ENCODE measurements around the gene SHH.
"Not testable (repeated sequence)": the region's sequence is repeated elsewhere in the genome, so short reads cannot be mapped to it uniquely, and the experiment has no call there.

SHH gene

DNA sequence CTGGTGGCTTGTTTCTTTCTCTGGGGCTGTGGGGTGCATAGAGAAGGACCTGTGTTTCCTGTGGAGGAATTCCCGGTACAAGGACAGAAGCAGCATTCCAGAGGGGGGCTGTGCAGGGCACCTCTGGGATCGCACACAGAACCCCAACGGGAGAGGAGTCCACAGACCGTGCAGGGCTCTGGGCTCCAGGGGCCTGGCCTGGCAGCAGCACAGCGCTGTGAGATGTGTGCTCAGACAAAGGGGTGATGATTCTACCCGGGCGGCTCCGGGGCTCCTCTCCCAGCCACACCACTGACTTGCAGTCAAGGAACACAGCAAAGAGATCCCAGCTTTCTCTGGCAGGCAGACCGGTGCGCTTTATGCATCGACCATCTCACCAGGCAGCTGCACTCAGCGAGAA is 6.9 kb upstream of the SHH start:
- no peak for DNase-seq (ENCODE audit: low read depth in 2 of 2)

DNA sequence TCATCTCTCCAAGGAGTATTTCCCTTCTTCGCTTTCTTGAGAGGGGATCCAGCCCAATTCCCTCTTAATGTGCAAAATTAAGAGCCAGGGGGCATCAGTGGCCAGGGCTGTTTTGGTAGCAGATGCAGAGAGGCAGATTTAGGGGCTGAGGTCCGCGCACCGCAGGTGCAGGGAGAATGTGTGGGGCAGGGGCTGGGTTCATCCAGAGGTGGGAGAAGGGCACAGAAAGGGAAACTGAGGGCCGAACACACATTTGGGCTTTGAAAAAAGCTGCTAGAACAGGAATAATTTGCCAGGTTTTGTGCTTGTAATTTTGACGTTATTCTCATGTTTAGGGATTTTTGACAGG is 6.5 kb upstream of the SHH start:
- no peak for DNase-seq (ENCODE audit: low read depth in 2 of 2)

DNA sequence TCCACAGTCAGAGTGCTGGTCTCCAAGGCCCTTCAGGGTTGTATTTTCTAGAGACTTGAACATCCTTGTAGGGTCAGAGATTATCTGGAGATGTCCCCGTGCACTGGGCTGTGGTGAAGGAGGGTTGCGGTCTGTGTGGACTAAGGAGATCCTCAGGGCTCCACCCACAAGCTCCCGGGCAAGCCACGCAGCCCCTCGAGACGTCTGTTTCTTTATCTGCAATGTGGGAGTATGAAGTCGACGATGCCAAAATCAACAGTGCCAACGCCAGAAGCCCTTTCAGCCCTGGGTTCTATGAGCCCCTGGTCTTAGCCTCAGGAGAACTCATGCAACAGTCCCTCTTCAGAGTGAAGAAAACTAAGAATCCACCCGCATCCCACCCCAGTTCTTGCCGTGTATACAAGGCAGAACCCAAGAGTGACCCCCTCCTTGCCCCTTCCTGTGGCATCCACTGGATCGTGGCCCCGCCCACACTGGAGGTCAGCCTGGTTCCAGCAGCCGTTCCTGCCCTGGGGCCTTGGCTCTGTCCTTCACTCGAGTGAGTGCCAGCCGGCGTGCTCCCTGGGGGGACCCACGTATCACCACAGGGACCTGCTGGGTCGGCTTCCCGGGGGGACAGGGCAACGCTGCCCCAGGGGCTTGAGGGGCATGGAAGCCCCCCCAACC is 6.0 kb upstream of the SHH start:
- DNase-seq (ENCODE audit: low read depth in 2 of 2) = no peak

DNA sequence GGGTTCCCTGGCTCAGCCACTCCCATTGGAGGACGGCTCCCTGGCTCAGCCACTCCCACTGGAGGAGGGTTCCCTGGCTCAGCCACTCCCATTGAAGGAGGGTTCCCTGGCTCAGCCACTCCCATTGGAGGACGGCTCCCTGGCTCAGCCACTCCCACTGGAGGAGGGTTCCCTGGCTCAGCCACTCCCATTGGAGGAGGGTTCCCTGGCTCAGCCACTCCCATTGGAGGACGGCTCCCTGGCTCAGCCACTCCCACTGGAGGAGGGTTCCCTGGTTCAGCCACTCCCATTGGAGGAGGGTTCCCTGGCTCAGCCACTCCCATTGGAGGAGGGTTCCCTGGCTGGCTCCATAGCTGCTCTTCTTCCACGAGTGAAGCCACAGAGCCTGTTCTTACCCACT is 5.3 kb upstream of the SHH start:
- not testable (repeated sequence) for DNase-seq (ENCODE audit: low read depth in 2 of 2)

DNA sequence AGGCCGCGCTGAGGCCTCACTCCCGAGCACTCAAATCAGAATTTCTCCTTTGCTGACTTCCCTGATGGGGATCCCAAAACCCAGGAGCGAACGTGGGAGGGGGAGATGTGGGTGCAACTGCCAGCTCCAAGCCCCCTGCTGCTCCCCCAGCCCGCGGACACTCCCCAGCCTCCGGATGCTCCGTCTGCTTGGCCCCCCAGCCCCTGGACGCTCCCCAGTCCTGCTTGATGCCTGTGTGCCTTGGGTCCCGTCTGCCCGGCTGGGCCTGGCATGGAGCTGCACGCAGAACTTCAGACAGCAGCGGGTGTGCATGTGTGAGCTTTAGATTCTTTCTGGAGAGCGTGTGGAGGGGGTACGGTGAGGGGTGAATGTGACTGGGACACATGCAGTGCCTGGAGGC is 4.7 kb upstream of the SHH start:
- no peak for DNase-seq (ENCODE audit: low read depth in 2 of 2)

DNA sequence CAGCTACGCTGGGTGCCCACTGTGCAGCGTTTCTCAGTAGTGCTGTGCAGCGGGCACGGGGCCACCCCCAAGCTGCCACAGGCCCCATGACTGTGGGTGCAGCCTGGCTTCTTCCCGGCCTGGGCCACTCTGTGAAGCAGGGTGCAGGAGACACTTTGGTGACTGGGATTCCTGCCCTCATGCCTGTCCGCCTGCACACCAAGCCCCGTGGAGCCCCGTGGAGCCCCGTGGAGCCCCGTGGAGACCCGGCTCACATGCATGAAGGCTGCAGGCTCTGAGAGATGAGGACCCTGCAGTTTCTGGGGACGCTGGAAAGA is 3.9 kb upstream of the SHH start:
- DNase-seq (ENCODE audit: low read depth in 2 of 2) = no peak

DNA sequence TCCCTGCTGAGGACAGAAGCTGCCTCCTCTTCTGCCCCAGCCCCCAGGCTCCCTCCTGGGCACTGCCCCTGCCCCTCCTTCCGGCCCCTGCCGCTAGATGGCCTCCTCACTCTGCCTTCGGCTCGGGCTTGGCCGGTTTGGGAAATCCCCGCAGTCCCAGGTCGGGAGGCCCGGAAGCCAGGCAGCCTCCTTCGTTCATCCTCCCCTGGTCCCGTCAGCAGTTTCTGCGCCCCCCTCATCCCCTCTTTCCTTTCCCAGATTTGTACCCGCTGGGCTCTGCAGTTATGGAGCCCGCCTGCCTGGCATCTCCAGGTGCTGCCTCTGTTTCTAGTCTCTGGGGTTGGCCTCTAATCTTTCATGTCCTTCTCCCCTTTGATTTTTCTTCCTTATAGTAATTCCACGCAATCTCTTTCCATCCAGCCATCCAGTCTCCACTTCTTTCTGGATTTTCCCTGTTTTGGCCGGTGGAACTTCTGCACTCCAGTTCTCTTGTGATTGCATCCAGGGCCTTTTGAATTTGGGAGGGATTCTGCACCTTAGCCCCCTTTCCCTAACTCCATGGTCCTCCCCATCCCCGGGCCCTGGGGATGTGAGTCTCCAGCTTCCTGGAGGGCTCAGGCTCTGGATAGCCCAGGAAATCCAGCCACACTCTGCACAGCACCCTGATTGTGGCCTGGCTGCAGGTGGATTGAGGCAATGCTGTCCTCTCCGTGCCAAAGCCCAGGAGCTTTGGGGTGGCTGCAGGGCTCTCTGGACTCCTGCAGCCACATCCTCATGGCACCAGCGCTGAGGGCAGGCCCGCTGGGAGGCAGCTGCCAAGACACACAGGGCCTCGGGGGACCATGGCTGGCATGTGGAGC is 3.3 kb upstream of the SHH start:
- peak; percentile 55 to 72 for DNase-seq (ENCODE audit: low read depth in 2 of 2)

DNA sequence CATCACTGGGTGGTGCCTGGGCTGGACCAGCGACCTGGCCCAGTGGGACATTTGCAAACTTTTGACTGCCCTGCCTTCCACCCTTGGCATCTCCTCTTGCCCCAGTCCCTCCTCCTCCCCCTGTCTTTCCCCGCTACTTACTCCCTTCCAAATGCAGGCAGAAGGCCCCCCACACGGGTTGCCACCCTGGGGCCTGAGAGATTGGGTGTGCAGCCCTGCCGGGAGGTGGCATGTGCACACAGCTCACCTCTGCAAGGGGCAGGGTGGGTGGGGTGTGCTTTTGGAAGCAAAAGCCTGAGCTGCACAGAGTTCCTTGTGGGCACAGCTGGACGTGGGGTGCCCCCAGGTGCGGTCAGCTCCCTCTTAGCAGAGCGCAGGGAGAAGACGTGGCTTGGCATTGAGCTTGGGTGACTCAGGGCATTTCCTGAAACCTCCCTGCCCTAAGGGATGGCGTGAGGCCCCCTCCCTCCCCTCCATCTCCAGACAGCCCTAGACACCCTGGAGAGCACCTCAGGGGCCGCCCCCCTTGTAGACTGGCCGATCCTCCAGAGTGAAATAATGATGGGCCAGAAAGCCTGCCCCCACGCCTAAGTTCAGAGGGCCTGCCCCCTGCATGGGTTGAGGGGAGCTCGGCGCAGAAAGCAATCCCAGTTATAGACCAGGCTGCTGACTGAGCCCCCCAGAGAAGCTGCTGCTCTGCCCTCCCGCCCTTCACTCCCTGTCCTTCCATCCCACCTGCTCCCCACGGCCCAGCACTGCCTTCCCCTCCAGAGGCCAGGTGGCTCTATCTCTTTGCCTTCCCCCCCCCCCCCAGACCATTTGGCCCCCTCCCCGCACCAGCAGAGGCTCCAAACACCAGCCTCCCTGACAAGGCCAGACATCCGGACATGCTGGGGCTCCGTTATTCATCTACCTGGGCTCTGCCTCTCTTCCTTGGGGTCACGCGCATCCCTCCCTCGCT is 2.3 kb upstream of the SHH start:
- DNase-seq (ENCODE audit: low read depth in 2 of 2) = no peak

DNA sequence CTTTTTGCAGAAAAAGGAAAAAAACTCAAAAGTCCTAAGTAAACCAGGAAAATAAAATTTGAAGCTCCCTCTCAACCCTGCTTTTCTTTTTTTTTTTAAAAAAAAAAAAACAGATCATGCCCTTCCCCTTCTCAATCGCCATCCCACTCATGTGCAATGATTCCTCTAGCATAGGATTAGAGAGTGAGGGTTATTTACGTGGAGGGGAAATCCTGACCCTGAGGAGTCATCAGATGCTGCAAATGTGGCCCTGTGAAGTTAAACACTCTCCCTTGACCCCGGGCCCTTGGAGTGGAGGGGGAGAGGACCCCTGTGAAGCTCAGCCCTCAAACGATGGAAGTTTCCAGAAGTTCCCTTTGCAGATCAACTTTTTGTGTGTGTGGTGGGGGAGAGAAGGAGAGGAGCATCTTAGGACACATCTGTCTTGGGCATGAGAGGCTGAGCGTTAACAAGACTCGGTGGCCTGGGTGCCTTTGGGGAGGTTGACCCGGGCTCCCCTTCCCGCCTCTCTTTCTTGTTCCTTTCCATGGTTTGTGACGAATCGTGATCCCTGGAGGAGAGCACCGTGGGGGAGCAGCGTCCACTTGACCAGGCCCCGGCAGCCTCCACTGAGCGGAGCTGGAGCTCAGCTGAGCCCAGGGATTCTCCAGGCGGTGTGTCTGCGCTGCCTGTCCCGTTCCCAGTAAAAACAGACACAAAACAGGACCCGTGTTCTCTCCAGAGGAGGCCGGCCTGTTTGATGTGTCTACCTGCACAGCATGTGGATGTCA is 1.5 kb upstream of the SHH start:
- DNase-seq (ENCODE audit: low read depth in 2 of 2) = no peak

DNA sequence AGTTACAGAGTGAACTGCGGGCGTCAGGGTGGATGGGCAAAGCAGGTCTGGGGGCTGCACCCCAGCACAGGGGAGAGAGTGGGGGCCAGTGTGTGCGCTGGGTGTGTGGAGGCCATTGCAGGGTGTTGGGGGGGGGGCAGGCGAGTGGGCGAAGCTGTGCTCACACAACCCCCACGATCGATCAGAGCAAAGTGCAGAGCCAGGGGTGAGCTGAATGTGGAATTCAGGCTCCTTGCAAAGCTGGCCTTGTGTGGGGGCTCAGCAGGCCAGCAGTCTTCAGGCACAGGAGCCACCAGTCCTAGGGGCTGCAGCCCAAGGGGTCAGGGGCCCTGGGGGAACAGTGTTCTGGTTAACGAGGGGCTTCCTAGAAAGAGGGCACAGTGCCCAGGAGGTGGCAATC is 862 bp upstream of the SHH start:
- DNase-seq (ENCODE audit: low read depth in 2 of 2) = no peak

DNA sequence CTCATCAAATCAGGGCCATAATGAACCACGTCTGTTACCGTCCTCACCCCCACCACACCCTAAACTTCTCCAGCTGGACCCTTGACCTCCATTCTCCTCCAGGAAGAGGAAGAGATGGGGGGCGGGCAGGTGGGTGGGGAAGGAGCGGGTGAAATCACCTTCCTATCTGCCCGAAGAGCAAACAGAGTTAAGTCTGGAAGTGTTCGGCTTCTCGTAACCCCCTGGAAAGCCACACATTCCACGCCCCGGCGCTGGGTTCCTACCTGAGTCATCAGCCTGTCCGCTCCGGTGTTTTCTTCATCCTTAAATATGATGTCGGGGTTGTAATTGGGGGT is 736 bp downstream of the SHH start:
- DNase-seq (ENCODE audit: low read depth in 2 of 2) = no peak

DNA sequence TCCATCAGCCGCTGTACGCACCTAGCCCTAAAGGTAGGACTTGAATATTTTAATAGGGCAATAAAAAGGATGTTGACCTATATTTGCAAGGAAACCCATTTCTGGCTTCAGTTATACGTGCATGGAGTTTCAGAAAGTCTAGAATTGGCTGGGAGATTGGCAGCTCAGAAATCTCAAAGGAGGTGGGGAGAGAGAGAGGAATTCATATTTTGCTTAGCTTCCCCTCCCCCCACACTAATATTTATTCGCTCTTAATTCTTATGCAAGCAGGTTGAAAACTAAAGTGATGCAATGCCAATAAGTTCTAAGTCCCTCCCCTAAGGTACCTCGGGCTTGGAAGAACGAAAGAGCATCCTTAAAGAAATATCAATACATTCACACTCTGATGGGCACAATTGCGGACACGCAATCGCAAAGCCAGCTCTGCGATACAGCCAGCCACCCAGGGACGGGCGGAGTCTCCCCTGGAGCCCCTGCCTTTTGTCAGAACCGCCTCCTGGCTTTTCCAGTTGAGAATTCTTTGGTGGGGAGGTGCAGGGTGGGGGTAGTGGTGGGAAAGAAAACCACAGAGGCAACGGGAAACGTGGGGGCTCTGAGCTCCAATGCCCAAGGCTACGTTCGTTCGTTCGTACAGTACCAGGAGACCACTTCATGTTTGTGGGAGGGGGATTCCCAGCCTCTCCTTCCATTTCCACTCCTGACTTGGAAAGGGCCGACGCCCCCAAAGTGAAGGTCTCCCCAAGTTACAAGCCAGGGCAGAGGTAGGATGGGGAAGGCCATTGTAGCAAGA is 1.3 kb downstream of the SHH start:
- no peak for DNase-seq (ENCODE audit: low read depth in 2 of 2)

DNA sequence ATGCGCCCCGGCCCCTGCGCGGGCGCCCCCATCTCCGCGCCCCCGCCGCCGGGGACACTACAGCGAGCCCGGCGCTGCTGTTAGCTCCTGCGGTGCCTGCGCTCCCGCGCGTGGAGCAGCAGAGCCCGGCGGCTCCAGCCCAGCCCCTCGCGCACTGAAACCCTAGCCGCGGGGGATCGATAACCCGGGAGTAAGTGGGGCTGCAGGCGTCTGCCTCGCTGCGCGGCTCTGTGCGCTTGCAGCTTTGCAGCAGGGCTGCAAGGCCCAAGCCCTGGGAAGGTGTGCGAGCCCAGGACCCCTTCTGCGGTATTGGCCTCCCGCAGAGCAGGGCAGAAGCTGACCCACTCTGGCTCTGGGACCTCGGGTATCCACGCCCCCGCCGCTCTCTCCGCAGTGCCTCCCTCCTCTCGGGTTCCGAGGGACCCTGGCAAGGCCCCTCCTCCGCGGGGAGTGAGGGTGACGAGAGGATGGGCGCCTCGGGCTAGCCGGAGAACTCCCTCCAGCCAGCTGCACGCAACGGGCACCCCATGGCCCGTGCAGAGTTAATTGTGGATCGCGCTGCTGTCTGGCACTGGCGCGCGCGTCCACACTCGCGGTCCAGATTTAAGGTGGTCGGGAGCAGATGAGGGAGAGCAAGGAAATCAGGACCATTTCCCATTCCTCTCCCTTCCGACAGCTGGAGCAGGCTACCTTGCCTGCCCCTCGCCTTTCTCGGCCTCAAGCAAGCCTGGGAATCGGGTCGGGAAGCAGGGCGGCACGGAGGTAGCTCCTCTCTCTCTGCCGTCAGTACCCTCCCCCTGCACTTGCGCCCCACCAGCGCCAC is 2.1 kb downstream of the SHH start:
- no peak for DNase-seq (ENCODE audit: low read depth in 2 of 2)

DNA sequence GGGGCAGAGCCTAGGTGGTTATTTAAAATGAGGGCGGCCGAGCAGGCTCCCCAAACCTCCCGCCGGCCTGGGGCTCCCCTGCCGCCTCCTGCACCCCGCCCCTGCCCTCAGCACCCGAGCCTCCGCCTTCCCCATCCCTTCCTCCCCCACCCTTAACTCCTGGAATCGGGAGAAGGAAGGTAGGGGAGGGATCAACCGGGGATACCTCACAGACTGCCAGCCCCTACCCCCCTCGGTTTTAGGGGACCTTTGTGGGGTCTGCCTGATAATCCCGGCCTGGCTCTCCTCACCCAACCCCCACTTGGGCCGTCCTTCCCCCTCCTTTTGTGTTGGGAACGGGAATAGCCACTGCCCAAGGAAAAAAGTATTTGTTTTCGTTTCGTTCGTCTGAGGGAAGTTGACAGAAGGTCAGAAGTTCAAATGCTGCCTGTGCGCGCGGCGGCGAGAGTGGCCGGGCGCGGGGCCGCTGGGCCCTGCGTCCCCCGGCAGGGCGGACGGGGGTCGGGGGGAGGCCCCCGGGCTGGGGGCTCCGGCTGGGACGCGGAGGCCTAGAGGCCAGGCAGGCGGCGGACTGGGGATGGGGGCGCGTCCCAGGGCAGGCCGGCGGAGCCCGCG is 2.8 kb downstream of the SHH start:
- no peak for DNase-seq (ENCODE audit: low read depth in 2 of 2)

DNA sequence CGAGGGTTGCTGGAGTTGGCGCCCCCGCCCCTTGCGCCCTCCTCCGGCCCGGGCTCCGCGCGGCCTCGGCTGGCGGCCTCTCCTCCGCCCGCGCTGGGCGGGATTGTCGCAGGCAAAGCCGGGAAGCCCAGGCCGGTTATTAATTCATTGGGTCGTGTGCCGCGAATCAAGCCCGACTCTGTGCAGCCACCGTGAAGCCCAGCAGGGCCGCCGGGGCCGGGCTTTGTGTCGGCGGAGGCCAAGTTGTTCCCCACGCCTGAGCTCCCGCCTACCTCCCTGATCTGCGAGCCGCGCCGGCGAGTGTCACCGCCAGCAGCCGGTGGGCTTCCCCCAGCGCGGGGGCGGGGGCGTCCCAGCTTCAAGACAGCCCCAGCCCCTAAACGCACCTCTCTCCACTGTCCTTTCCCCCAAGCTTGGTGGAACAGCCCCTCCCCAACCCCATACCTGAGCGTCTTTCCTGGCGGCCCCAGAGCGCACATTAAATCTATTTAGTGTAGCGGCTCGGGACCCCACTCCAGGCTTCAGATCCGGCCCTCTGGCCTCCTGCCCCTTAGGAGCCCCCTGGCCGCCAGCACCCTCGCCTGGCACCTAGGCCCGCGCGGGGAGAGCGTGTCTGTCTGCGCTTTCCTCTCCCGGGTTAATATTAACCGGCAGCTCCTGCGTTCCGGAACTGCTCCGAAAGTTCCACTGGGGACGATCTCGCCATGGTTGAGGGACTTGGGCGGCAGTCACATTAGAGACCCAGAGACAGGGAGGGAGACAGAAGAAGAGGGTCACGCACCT is 3.5 kb downstream of the SHH start:
- no peak for DNase-seq (ENCODE audit: low read depth in 2 of 2)

DNA sequence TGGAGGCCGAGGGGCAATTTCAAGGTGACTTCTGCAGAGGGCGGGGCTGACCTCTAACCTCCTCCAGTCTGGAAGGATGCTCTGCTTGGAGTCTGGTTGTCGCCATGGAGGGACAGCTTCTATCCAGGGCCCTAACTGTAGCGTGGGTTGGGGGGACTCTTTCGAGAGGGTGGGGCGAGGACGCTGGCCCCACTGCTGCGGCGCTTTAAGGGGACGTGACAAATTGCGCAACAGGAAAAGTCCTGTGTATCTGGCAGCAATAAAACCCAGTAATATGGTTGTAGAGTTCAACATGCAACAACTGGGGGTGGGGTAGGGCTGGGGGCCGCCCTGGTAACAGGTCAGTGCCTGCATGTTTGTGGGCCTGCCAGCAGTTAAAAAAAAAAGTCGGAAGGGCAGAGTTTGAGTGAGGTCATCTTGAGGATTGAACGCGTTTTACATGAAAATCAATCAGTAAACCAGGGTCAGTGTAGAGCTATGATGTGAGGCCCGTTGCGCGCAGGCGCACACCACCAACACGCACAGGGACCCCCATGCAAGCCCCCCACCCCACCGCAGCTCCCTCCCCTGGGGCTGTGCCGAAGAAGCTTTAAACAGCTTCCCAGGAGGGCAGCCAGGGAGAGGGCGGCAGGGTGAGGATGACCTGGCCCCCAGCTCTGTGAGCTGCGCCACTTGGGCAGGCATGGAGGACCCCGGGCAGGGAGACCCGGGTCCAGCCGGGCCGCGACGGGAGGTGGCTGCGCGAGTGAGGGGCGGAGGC is 4.3 kb downstream of the SHH start:
- DNase-seq (ENCODE audit: low read depth in 2 of 2) = no peak

DNA sequence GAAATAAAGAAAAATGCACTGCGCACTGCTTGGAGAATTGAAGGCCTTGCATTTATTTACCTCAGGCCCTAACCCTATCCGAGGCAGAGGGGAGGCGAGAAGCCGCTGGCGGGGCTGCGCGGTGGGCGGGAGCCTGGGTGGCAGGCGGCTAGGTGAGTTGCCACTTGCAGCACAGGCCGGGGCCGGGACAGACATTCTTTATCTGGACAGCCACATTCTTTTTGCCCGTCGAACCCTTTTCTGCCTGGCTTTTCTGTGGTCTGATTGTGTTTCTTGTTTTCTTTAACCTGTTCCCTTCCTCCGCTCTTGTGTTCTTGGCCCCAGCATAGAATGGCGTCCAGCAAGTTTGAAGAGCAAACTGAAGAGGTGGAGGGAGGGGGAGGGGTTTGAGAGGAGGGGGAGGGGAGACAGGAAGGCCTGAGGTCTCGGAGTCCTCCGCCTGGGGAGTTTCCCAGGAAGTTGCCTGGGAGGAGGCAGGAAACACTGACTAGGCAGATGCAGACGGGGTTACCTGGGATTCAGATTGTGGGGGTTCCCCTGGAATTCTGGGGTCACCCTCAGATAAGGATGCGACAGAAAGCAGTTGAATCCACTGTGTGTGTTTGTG is 5.1 kb downstream of the SHH start:
- DNase-seq (ENCODE audit: low read depth in 2 of 2) = no peak

Measured in stimulated activated CD4-positive, alpha-beta T cell treated with anti-CD3 and anti-CD28 coated beads, Interleukin-12 subunit alpha, Interleukin-12 subunit beta, amount 100 ng/mL, for 24 hours (primary cell).